ENCODE results near the gene CAPS2. TPM values are rescaled to one million over a fixed set of nuclear protein-coding genes. Genes with fewer than 3 reads are reported as not detected.

The CAPS2 gene
- total RNA-seq, 8 experiments from 2014 or later = 0.41 to 16.0 (median 3.0) TPM

Other genes starting within 250 kb of the CAPS2 start
- gene KCNC2, start 120.5 kb downstream of the CAPS2 start, total RNA-seq = 1 to 10 TPM in 4 of 8 experiments, under 1 TPM in 1, not detected in 3; 0.63 to 4.6 (median 1.1) TPM
- 1 to 10 TPM in 1 of 8 experiments, under 1 TPM in 2, not detected in 5; 0.43 to 1.4 (median 0.81) TPM for gene GLIPR1L1, start 4.3 kb upstream of the CAPS2 start, total RNA-seq
- gene GLIPR1L2, start 60.8 kb upstream of the CAPS2 start, total RNA-seq = 1 to 10 TPM in 2 of 8 experiments, under 1 TPM in 4, not detected in 2; 0.08 to 3.1 (median 0.38) TPM
- 10 to 100 TPM in 1 of 8 experiments, 1 to 10 TPM in 7; 1.1 to 26.1 (median 3.3) TPM for gene GLIPR1, start 150.4 kb upstream of the CAPS2 start, total RNA-seq
- 10 to 100 TPM; 21.1 to 60.7 (median 33.4) TPM for gene KRR1, start 181.3 kb upstream of the CAPS2 start, total RNA-seq